ENCODE data around the gene RALGAPA1.
"Not testable (repeated sequence)": the region's sequence is repeated elsewhere in the genome, so short reads cannot be mapped to it uniquely, and the experiment has no call there.

RALGAPA1 gene

DNA sequence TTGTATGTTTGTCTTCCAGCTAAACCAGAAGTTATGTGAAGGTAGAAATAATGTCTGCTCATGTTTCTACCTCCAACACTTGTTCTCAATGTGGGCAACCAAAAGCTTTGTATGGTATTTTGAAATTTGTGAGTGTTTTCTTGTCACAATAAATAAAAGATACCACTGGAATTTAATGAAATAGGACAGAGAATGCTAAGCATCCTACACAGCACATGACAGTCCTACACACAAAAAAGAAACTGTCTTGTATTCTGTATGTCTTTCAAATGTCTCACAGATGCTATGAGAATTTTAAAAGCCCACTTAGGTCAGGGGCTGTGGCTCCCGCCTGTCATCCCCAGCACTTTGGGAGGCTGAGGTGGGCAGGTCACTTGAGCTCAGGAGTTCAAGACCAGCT, 68.9 kb downstream of the RALGAPA1 start:
- no peaks in the 10 kb centered on the region; the same call in none of the 2 replicates for H3K36me3 ChIP-seq
- no peaks in the 10 kb centered on the region; the same call in 1 of the 2 replicates for H3K4me1 ChIP-seq
- TF ChIP-seq, protein P1, sequence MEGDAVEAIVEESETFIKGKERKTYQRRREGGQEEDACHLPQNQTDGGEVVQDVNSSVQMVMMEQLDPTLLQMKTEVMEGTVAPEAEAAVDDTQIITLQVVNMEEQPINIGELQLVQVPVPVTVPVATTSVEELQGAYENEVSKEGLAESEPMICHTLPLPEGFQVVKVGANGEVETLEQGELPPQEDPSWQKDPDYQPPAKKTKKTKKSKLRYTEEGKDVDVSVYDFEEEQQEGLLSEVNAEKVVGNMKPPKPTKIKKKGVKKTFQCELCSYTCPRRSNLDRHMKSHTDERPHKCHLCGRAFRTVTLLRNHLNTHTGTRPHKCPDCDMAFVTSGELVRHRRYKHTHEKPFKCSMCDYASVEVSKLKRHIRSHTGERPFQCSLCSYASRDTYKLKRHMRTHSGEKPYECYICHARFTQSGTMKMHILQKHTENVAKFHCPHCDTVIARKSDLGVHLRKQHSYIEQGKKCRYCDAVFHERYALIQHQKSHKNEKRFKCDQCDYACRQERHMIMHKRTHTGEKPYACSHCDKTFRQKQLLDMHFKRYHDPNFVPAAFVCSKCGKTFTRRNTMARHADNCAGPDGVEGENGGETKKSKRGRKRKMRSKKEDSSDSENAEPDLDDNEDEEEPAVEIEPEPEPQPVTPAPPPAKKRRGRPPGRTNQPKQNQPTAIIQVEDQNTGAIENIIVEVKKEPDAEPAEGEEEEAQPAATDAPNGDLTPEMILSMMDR (IDR thresholded peaks at IDR 0.05; ENCODE audit: low read depth, low read length) = no peak
- no peaks in the 10 kb centered on the region for H3K9me3 ChIP-seq
- no peak overlapping the region for H3K4me3 ChIP-seq (ENCODE audit: low read depth, low read length)
- H3K27me3 ChIP-seq = no peaks in the 10 kb centered on the region
- no peak for DNase-seq

DNA sequence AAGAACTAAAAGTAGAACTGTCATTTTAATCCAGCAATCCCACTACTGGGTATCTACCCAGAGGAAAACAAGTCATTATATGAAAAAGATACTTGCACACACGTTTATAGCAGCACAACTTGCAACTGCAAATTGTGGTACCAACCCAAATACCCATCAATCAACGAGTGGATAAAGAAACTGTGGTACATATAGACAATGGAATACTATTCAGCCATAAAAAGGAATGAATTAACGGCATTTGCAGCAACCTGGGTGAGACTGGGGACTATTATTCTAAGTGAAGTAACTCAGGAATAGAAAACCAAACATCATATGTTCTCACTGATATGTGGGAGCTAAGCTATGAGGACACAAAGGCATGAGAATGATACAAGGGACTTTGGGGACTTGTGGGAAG, 73.9 kb downstream of the RALGAPA1 start:
- H3K9me3 ChIP-seq; H3K4me3 ChIP-seq (ENCODE audit: low read depth, low read length); H3K27me3 ChIP-seq; H3K36me3 ChIP-seq; DNase-seq; H3K4me1 ChIP-seq: not testable (repeated sequence)

DNA sequence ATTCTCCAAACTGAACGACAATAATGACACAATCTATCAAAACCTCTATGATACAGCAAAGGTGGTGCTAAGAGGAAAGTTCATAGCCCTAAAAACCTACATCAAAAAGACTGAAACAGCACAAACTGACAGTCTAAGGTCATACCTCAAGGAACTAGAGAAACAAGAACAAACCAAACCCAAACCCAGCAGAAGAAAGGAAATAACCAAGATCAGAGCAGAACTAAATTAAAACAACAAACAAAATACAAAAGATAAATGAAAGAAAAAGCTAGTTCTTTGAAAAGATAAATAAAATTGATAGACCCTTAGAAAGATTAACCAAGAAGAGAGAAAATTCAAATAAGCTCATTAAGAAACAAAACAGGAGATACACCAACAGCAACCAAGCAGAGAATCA, 75.6 kb downstream of the RALGAPA1 start:
- not testable (repeated sequence) for H3K4me1 ChIP-seq; H3K36me3 ChIP-seq; H3K4me3 ChIP-seq (ENCODE audit: low read depth, low read length); H3K27me3 ChIP-seq; H3K9me3 ChIP-seq; DNase-seq

DNA sequence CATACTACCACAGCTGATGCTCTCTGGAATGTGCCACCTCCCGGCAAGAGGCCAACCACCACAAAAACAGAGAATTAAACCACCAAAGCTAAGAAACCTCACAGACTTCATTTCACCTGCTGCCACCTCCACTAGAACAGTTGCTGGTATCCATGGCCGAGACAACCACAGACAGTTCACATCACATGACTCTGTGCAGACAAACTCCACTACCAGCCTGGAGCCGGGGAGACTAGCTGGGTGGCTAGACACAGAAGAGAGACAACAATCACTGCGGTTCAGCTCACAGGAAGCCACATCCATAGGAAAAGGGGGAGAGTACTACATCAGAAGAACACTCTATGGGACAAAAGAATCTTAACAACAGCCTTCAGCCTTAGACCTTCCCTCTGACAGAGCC, 78.2 kb downstream of the RALGAPA1 start:
- Histone ChIP-seq H3K4me1 (no peaks in the 10 kb centered on the region; the same call in 1 of the 2 replicates), H3K4me3 (ENCODE audit: low read depth, low read length) (no peak overlapping the region), H3K27me3 (no peaks in the 10 kb centered on the region), H3K36me3 (peaks cover 11% of the 10 kb centered on the region), H3K9me3 (no peaks in the 10 kb centered on the region)
- DNase-seq = no peak
- TF ChIP-seq, protein P1 (IDR thresholded peaks at IDR 0.05; ENCODE audit: low read depth, low read length) = no peak

DNA sequence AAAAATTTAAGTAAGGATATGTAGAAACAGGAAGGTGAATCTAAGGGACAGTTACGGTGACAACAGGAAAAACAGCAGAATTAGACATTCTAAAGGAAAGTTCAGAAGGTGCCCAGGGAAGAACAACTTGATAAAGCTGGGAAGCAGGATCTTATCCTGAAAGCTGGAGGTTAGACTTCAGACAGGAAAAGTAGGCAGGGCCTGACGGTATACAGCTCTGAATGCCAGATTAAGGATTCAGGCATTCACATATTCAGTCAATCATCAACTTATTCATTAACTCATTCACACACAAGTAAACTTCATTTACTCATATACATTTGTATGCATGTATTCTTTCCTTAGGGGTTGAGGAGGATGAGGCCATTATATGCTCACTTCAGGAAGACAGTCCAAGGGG, 81.3 kb downstream of the RALGAPA1 start:
- Histone ChIP-seq H3K4me1 (no peaks in the 10 kb centered on the region), H3K27me3 (no peaks in the 10 kb centered on the region), H3K9me3 (no peaks in the 10 kb centered on the region), H3K4me3 (ENCODE audit: low read depth, low read length) (no peak overlapping the region), H3K36me3 (peaks cover 8% of the 10 kb centered on the region)
- no peak for DNase-seq
- TF ChIP-seq, protein P1 (IDR thresholded peaks at IDR 0.05; ENCODE audit: low read depth, low read length) = no peak

DNA sequence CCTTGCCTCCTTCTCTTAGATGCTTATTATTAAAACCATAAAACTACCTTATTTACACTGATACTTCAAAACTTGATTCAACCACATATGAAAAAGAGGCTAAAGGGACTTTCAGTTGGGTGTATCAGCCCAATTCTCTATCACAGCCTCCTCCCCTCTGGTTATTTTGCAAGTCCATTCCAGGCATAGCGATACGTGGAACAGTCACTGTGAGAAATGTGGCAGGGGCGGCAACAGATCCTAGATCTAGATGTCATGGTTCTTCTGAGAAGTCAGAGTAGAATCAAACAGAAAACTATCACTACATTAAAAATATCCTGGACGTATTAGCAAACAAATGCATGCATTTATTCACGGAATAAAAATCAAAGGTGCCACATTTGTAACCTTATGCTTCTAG, 83.2 kb downstream of the RALGAPA1 start:
- no peaks in the 10 kb centered on the region for H3K9me3 ChIP-seq
- H3K27me3 ChIP-seq = no peaks in the 10 kb centered on the region
- no peak for DNase-seq
- TF ChIP-seq, protein P1 (IDR thresholded peaks at IDR 0.05; ENCODE audit: low read depth, low read length) = no peak
- peaks cover 8% of the 10 kb centered on the region for H3K36me3 ChIP-seq
- H3K4me3 ChIP-seq (ENCODE audit: low read depth, low read length) = no peak overlapping the region
- no peaks in the 10 kb centered on the region for H3K4me1 ChIP-seq

DNA sequence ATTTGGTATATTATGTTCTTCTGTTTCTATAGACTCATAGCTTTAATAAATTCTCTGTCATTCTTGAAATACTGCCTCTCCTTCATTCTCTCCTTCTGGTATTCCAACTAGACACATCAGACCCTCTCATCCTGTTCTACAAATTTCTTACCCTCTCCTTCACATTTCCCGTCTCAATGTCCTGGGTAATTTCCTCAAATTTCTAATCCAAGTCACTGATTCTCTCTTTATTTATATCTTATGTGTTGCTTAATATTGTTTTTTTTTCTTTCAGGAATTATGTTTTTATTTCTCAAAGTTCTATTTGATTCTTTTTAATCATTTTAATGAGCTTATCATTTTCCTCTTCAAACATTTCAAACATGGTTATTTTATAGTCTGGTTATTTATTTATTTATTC, 94.0 kb downstream of the RALGAPA1 start:
- DNase-seq = no peak
- no peaks in the 10 kb centered on the region for H3K27me3 ChIP-seq
- H3K4me3 ChIP-seq (ENCODE audit: low read depth, low read length) = no peak overlapping the region
- peaks cover 13% of the 10 kb centered on the region for H3K36me3 ChIP-seq
- no peaks in the 10 kb centered on the region for H3K4me1 ChIP-seq
- TF ChIP-seq, protein P1 (IDR thresholded peaks at IDR 0.05; ENCODE audit: low read depth, low read length) = no peak
- H3K9me3 ChIP-seq = no peaks in the 10 kb centered on the region

Measured in BE2C (cell line).